Endothelial cell of umbilical vein (primary cell): Measurements from ENCODE around the gene ADGB.

ENCODE experiments used
- EZH2 ChIP-seq: IDR thresholded peaks from 2 replicates; pipeline ENCODE4 v1.6.1; 2012; ENCODE audit warnings: borderline replicate concordance, low read depth, mild to moderate bottlenecking, moderate library complexity, low read length, inconsistent platforms; ENCODE audit not compliant: severe bottlenecking
- POLR2AphosphoS5 ChIP-seq: IDR thresholded peaks from 2 replicates; pipeline ENCODE4 v1.6.1; 2012; ENCODE audit warnings: low read depth, mild to moderate bottlenecking, control low read depth, low read length, moderate library complexity; ENCODE audit not compliant: insufficient read depth
- TF ChIP-seq, protein P1 (sequence below), 2 donors: IDR thresholded peaks; 1 replicate in 1 of 2; 2 replicates in 1 of 2; pipeline ENCODE4 v1.5.1; 2011; ENCODE audit warnings: low read length in 2 of 2, mild to moderate bottlenecking in 2 of 2, moderate library complexity in 2 of 2, control low read depth in 1 of 2, inconsistent platforms in 1 of 2, low read depth in 1 of 2; ENCODE audit not compliant: insufficient read depth in 1 of 2; ENCODE audit errors: extremely low read depth in 1 of 2
- TF ChIP-seq, protein P2 (sequence below): IDR thresholded peaks from 2 replicates; pipeline ENCODE4 v1.6.1; 2011; ENCODE audit not compliant: insufficient read depth, insufficient read length

- TF ChIP-seq, protein P1, sequence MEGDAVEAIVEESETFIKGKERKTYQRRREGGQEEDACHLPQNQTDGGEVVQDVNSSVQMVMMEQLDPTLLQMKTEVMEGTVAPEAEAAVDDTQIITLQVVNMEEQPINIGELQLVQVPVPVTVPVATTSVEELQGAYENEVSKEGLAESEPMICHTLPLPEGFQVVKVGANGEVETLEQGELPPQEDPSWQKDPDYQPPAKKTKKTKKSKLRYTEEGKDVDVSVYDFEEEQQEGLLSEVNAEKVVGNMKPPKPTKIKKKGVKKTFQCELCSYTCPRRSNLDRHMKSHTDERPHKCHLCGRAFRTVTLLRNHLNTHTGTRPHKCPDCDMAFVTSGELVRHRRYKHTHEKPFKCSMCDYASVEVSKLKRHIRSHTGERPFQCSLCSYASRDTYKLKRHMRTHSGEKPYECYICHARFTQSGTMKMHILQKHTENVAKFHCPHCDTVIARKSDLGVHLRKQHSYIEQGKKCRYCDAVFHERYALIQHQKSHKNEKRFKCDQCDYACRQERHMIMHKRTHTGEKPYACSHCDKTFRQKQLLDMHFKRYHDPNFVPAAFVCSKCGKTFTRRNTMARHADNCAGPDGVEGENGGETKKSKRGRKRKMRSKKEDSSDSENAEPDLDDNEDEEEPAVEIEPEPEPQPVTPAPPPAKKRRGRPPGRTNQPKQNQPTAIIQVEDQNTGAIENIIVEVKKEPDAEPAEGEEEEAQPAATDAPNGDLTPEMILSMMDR (IDR thresholded peaks at IDR 0.05; ENCODE audit: extremely low read depth in 1 of 2, insufficient read depth in 1 of 2, low read depth in 1 of 2, low read length in 2 of 2): no peak
- TF ChIP-seq POLR2AphosphoS5: no peak
- no peak for TF ChIP-seq EZH2
- TF ChIP-seq, protein P2, sequence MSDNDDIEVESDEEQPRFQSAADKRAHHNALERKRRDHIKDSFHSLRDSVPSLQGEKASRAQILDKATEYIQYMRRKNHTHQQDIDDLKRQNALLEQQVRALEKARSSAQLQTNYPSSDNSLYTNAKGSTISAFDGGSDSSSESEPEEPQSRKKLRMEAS: no peak
Measured at GRCh38 chr6:146790561-146791091, 191.9 kb downstream of the ADGB start.
